ENCODE measurements around the gene DIPK1A.

- TF ChIP-seq POLR2AphosphoS5 (IDR thresholded peaks at IDR 0.05; ENCODE audit: low read depth, low read length) (no peak), CTCF (IDR thresholded peaks at IDR 0.05) (no peak)
Observed at GRCh38 chr1:92883297-92883696, 78.0 kb downstream of the DIPK1A start.

Data from Panc1 (cell line).